Kidney (tissue), 14 donors: ENCODE data around the gene CD151. TPM values are rescaled to one million over a fixed set of nuclear protein-coding genes. Genes with fewer than 3 reads are reported as not detected.

ENCODE experiments used
- DNase-seq, 5 donors: peaks; one replicate each; pipeline ENCODE4 v3.0.0-alpha.2; 2013 to 2020
- FAIRE-seq: peaks from 2 replicates; lab custom pipeline; 2012; peaks lifted over from hg19 to GRCh38; lab: Jason Lieb, UNC
- H3K27ac ChIP-seq, 2 donors: one replicate each; pipeline ENCODE4 v1.7.0; 2013; ENCODE audit warnings: low read depth in 2 of 2, low read length in 2 of 2, inconsistent platforms in 1 of 2
- H3K27me3 ChIP-seq: one replicate; pipeline ENCODE4 v1.7.1; 2013; ENCODE audit warnings: low read length, inconsistent platforms; ENCODE audit not compliant: control insufficient read depth, insufficient read depth
- H3K36me3 ChIP-seq, 3 donors: one replicate each; pipeline versions ENCODE4 v1.7.0 to v1.7.1; 2013; ENCODE audit warnings: low read length in 3 of 3, control low read depth in 1 of 3, inconsistent platforms in 1 of 3; ENCODE audit not compliant: insufficient read depth in 3 of 3, control insufficient read depth in 2 of 3
- H3K4me1 ChIP-seq, 3 donors: one replicate each; pipeline versions ENCODE4 v1.7.0 to v1.7.1; 2013; ENCODE audit warnings: low read length in 3 of 3, inconsistent platforms in 1 of 3, low read depth in 1 of 3; ENCODE audit not compliant: control insufficient read depth in 2 of 3, insufficient read depth in 2 of 3
- H3K4me3 ChIP-seq, 3 donors: one replicate each; pipeline versions ENCODE4 v1.7.0 to v1.8.1; 2013; ENCODE audit warnings: low read length in 3 of 3, control low read depth in 1 of 3, inconsistent platforms in 1 of 3
- H3K9ac ChIP-seq, 3 donors: one replicate each; pipeline versions ENCODE4 v1.7.0 to v1.7.1; 2013; ENCODE audit warnings: low read length in 3 of 3, control low read depth in 1 of 3, inconsistent platforms in 1 of 3
- H3K9me3 ChIP-seq, 3 donors: one replicate each; pipeline versions ENCODE4 v1.7.0 to v1.7.1; 2013; ENCODE audit warnings: low read length in 3 of 3, control low read depth in 1 of 3, inconsistent platforms in 1 of 3; ENCODE audit not compliant: control insufficient read depth in 2 of 3, insufficient read depth in 1 of 3
- intact Hi-C: fragments of 100-400 bp; cut with DNase I; formaldehyde crosslinking; loops from one replicate; pipeline ENCODE4 v1.11.1; 2022
- polyA plus RNA-seq: library from polyadenylated mRNA; stranded (reverse); fragments of 350-450 nt; fragmentation: Illumina TruSeq; extraction: RNeasy Lipid Tissue Mini Kit (QIAGEN cat#74804); gene quantifications from one replicate; pipeline ENCODE4 v1.2.3, GENCODE V29; 2014; ENCODE audit warnings: low read depth, low replicate concordance; ENCODE audit not compliant: insufficient read depth
- total RNA-seq: library from RNA; stranded (reverse); fragmentation: NEBNext Ultra II Directional; extraction: Animal tissue kit (Norgen Biotek cat#: 25700); gene quantifications from one replicate; pipeline ENCODE4 v1.2.1, GENCODE V29; 2021
- TF ChIP-seq, protein P1 (sequence below): IDR thresholded peaks from 3 replicates; pipeline ENCODE4 v1.5.1; 2012; ENCODE audit warnings: mild to moderate bottlenecking, moderate library complexity, borderline replicate concordance; ENCODE audit not compliant: insufficient read depth; ENCODE audit errors: extremely low read depth
- donor health status: control.
- donor health status: control.
- donor health status: control.
- donor health status: control.
- donor health status: control.
- donor health status: DM: yes; HTN: yes; CAD: no.
- donor health status: Normal renal cell carcinoma (clear cell type).

The CD151 gene
- total and polyA plus RNA-seq, 2 donors from 2014 or later, result 379 to 476 TPM

DNA sequence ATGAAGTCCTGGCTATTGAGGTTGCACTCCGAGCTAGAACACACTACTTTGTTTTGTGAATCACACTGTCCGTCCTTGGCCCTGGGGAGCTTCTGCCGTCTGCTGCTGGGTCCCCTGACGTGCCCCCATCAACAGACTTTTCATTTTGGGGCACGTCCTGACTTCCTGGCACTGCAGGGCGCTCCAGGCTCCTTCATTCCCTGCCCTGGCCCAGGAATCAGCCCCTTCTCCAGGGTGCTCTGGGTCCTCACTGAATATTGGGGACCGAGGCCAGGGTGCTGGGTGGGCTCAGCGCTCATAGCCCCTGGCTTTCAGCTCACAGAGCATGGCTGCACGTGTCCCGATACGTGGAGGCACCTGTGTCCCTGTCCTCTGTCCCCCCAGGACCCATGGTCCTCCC lies 32.1 kb downstream of the CD151 start:
- Histone ChIP-seq H3K27me3 (no peaks in the 10 kb centered on the region), H3K4me3 (no peak overlapping the region), H3K27ac (no peak overlapping the region), H3K4me1 (peaks cover 0 to 22% (median 8%) of the 10 kb centered on the region in 3 donors), H3K9ac (no peak overlapping the region), H3K36me3 (no peaks in the 10 kb centered on the region), H3K9me3 (no peaks in the 10 kb centered on the region)
- DNase-seq, result no peak
- TF ChIP-seq, protein P1, sequence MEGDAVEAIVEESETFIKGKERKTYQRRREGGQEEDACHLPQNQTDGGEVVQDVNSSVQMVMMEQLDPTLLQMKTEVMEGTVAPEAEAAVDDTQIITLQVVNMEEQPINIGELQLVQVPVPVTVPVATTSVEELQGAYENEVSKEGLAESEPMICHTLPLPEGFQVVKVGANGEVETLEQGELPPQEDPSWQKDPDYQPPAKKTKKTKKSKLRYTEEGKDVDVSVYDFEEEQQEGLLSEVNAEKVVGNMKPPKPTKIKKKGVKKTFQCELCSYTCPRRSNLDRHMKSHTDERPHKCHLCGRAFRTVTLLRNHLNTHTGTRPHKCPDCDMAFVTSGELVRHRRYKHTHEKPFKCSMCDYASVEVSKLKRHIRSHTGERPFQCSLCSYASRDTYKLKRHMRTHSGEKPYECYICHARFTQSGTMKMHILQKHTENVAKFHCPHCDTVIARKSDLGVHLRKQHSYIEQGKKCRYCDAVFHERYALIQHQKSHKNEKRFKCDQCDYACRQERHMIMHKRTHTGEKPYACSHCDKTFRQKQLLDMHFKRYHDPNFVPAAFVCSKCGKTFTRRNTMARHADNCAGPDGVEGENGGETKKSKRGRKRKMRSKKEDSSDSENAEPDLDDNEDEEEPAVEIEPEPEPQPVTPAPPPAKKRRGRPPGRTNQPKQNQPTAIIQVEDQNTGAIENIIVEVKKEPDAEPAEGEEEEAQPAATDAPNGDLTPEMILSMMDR, result no peak
- no peak for FAIRE-seq
- intact Hi-C loops, result no loop called here

DNA sequence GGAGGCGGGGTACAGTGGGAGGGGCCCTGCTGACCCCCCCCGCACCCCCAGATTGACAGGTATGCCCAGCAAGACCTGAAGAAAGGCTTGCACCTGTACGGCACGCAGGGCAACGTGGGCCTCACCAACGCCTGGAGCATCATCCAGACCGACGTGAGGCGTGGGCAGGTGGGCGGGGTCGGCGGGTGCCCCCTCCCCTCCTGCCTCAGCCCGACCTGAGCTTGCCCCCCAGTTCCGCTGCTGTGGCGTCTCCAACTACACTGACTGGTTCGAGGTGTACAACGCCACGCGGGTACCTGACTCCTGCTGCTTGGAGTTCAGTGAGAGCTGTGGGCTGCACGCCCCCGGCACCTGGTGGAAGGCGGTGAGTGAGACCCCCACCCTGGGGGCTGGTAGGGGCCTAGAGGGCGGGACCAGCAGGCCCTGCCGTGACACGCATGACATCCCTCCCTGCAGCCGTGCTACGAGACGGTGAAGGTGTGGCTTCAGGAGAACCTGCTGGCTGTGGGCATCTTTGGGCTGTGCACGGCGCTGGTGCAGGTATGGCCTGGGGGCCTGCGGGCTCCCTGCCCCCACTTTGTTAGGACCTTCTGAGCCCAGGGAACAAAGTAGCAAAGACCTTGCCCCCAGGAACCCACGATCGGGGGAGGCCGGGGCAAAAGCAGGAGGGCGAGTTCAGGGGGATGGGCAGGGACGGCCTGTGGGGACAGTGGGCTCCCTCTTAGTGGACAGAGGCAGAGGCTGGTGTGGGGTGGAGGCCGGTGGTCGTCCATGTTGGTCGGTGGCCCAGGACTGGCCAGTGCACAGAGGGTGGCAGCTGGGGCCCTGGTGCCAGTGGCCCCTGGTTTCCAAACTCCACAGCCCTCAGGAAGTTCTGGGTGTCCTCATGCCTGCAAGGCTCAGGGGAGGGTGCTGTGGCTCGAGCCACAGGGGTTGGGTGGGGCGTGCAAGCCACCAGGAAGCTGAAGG lies 33.0 kb downstream of the CD151 start:
- intact Hi-C loops, result no loop called here

DNA sequence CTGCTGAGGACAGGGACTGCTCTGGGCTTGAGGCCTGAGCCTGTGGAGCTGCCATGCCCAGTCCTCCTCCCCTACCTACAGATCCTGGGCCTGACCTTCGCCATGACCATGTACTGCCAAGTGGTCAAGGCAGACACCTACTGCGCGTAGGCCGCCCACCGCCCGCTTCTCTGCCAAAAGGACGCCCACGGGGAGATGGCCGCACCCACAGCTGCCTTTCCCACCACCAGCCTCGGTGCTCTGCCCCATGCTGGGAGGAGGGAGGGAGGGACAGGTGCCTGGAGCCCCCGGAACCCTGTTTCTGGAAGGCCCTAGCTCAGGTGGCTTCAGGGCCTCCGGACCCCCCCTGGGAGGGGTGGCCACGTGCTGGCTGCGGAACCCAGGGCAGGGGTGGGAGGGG lies 33.7 kb downstream of the CD151 start:
- TF ChIP-seq, protein P1, result no peak
- peaks cover 0 to 18% (median 8%) of the 10 kb centered on the region in 3 donors for H3K4me1 ChIP-seq
- H3K9me3 ChIP-seq, result no peaks in the 10 kb centered on the region
- intact Hi-C loops, result no loop called here
- DNase-seq (no peak), FAIRE-seq (no peak)
- no peaks in the 10 kb centered on the region for H3K36me3 ChIP-seq
- H3K27ac ChIP-seq, result no peak overlapping the region
- no peaks in the 10 kb centered on the region for H3K27me3 ChIP-seq
- H3K9ac ChIP-seq, result no peak overlapping the region
- H3K4me3 ChIP-seq, result no peak overlapping the region

More for the DNA sequence above, 33.0 kb downstream of the CD151 start:
- no peak overlapping the region for H3K9ac ChIP-seq
- H3K27me3 ChIP-seq, result no peaks in the 10 kb centered on the region
- no peaks in the 10 kb centered on the region for H3K9me3 ChIP-seq
- H3K27ac ChIP-seq, result no peak overlapping the region
- peaks cover 0 to 18% (median 8%) of the 10 kb centered on the region in 3 donors for H3K4me1 ChIP-seq
- TF ChIP-seq, protein P1, result no peak
- H3K36me3 ChIP-seq, result no peaks in the 10 kb centered on the region
- no peak overlapping the region for H3K4me3 ChIP-seq
- DNase-seq (peak in 2 of 5 donors; percentile 31 to 70), FAIRE-seq (no peak)
